ENCODE data around the gene ADAMTSL5.
A peak's percentile ranks its signal among the peaks of the same experiment; 100 is the strongest.

The ADAMTSL5 gene

DNA sequence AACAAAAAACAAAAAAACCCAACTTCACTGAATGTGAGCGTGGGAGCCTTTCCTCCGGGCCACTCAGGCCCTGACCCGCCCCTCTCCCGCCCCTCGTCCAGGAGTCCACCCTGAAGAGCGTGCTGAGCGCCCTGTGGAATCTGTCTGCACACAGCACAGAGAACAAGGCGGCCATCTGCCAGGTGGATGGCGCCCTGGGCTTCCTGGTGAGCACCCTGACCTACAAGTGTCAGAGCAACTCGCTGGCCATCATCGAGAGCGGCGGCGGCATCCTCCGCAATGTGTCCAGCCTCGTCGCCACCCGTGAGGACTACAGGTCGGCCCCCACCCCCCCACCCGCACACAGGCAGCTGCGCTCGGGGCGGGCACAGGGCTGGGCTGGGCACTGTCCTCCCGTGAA lies 51.0 kb downstream of the ADAMTSL5 start:
- H3K27ac Mint-ChIP-seq: no peak overlapping the region
- no peaks in the 10 kb centered on the region for H3K9me3 Mint-ChIP-seq
- H3K27me3 Mint-ChIP-seq: peaks cover 31% of the 10 kb centered on the region
- no peak for ATAC-seq
- H3K4me1 Mint-ChIP-seq: peaks cover 10% of the 10 kb centered on the region
- DNase-seq: no peak
- H3K4me3 Mint-ChIP-seq: no peak overlapping the region

DNA sequence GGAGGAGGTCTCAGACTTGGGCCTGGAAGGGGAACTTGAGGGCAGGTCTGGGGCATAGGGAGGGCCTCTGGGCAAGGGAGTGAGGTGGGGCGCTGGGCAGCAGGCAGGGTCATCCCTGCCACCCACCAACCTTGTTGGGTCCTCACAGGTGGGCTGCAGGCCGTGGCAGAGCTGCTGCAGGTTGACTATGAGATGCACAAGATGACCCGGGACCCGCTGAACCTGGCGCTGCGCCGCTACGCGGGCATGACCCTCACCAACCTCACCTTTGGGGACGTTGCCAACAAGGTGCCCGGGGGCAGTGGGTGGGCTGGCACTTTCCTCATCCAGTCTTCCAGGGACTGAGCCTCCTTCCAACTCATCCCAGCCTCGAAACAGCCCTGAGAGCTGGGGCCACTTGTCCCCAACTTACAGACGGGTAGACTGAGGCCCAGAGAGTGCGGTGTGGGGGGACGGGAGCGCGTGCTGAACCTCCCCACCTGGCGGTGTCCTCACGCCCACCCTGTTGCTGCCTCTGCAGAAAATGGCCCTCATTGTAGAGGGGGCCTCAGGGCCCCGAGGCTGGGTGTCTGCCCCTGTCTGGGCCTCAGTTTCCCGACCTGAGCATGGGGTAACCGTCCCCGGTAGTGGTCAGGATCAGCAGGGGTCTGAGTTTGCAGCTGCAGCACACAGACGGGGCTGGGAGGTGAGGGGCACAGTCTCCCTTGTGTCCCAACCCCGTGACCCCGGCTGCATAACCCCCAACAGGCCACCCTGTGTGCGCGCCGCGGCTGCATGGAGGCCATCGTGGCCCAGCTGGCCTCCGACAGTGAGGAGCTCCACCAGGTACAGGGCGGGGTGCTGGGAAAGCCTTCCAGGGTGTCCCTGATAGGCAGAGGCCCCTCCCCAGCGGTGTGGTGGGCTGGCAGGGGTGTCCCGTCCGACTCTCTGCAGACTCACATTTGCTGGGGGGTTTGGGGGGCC lies 52.5 kb downstream of the ADAMTSL5 start:
- no peak overlapping the region for H3K27ac Mint-ChIP-seq
- H3K9me3 Mint-ChIP-seq: no peaks in the 10 kb centered on the region
- H3K4me1 Mint-ChIP-seq: peaks cover 14% of the 10 kb centered on the region
- peaks cover 39% of the 10 kb centered on the region for H3K27me3 Mint-ChIP-seq
- no peak overlapping the region for H3K4me3 Mint-ChIP-seq
- no peak for ATAC-seq
- DNase-seq: no peak

DNA sequence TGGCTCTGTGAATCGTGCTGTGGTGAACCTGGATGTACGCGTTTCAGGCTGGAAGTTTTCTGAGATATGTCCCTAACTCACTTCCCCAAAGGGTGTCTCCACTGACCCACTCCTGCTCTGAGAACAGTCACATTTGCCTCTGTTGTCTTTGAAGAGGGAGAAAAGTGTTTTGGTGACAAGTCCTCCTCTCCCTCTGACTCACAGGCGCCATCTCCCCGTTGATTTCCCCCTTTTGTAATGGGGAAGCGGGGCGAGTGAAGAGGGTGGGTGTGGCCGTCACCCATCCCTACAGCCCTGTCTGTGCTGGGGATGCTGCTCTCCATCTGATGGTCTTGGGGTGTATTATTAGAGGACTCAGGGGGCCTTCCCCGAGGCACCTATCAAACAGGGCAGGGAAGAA lies 53.3 kb downstream of the ADAMTSL5 start:
- ATAC-seq (no peak), DNase-seq (no peak)
- no peak overlapping the region for H3K27ac Mint-ChIP-seq
- no peaks in the 10 kb centered on the region for H3K9me3 Mint-ChIP-seq
- no peak overlapping the region for H3K4me3 Mint-ChIP-seq
- H3K27me3 Mint-ChIP-seq: peaks cover 47% of the 10 kb centered on the region
- peaks cover 21% of the 10 kb centered on the region for H3K4me1 Mint-ChIP-seq

DNA sequence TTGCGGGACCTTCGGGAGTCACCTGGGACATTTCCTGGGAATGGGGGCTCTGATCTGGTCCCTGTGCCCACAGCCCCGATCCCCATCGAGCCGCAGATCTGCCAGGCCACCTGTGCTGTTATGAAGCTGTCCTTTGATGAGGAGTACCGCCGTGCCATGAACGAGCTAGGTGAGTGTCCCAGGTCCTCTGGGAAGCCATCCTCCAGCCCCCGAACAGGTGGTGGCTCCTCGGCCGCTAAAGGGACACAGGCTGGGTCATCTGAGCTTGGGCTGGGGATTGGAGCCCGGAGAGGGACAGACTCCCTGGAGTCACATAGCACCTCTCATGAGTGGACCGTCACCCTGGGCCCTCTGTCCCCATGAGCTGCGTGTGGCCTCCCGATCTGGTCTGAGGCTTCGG lies 54.9 kb downstream of the ADAMTSL5 start:
- H3K4me3 Mint-ChIP-seq: no peak overlapping the region
- H3K4me1 Mint-ChIP-seq: peaks cover 21% of the 10 kb centered on the region
- ATAC-seq: no peak
- H3K27ac Mint-ChIP-seq: no peak overlapping the region
- no peak for DNase-seq
- H3K9me3 Mint-ChIP-seq: no peaks in the 10 kb centered on the region
- H3K27me3 Mint-ChIP-seq: peaks cover 63% of the 10 kb centered on the region

DNA sequence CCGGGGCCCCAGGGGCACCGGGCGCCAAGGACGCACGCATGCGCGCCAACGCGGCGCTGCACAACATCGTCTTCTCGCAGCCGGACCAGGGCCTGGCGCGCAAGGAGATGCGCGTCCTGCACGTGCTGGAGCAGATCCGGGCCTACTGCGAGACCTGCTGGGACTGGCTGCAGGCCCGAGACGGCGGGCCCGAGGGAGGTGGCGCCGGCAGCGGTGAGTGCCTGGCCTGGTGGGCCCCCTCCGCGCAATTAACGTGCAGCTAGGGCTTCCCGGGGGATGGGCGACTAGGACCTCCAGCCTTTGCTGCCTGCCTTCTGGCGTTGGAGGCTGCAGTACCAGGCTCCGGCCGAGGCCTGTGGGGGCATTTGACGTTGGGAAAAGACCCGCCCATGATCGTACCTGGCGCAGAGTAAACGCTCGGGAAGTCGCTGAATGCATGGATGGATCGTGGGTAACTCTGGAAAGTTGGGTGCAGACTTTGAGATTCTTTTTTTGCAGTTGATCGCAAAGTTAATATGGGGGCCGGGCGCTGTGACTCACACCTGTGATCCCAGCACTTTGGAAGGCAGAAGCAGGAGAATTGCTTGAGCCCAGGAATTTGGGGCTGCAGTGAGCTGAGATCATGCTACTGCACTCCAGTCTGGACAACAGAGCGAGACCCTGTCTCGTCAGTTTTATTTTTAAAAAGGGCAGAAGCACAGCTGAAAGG lies 55.6 kb downstream of the ADAMTSL5 start:
- H3K4me3 Mint-ChIP-seq: no peak overlapping the region

DNA sequence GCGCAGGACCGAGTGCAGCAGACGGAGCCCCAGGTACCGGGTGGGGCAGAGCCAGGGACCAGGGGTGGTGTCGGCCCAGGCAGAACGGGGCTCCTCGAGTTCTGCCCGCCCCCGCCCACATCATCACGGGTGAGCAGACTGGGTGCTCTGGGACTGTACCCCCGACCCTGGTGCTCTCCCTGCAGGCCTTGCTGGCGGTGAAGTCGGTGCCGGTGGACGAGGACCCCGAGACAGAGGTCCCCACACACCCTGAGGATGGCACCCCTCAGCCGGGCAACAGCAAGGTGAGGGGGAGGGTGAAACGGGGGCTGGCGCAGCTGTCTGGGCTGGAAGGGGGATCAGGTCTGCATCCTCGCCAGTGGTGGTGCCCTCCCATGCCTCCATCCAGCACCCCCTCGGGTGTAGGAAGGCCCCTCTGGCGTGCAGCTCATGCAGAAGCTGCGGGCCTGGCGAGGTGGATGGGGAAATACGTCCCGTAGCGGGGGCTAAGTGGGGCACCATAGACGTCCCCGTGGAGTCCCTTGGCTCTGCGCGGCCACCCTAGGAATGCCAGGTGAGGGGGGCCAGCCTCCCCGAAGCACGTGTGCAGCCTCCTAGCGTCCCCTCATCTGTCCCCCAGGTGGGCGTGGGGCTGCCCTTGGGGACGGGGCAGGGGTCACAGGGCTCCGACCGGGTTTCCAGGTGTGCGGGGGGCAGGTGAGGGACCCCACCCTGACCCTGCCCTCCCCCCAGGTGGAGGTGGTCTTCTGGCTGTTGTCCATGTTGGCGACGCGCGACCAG lies 56.5 kb downstream of the ADAMTSL5 start:
- H3K27me3 Mint-ChIP-seq: peaks cover 79% of the 10 kb centered on the region
- ATAC-seq (peak; percentile 1), DNase-seq (no peak)
- no peak overlapping the region for H3K4me3 Mint-ChIP-seq
- H3K9me3 Mint-ChIP-seq: no peaks in the 10 kb centered on the region
- H3K4me1 Mint-ChIP-seq: peaks cover 21% of the 10 kb centered on the region
- H3K27ac Mint-ChIP-seq: peak overlapping the region in 1 of 2 donors; percentile 63

More for the DNA sequence above, 55.6 kb downstream of the ADAMTSL5 start:
- ATAC-seq: no peak
- Mint-ChIP-seq H3K27me3 (peaks cover 70% of the 10 kb centered on the region), H3K4me1 (peaks cover 21% of the 10 kb centered on the region), H3K27ac (no peak overlapping the region), H3K9me3 (no peaks in the 10 kb centered on the region)
- no peak for DNase-seq

DNA sequence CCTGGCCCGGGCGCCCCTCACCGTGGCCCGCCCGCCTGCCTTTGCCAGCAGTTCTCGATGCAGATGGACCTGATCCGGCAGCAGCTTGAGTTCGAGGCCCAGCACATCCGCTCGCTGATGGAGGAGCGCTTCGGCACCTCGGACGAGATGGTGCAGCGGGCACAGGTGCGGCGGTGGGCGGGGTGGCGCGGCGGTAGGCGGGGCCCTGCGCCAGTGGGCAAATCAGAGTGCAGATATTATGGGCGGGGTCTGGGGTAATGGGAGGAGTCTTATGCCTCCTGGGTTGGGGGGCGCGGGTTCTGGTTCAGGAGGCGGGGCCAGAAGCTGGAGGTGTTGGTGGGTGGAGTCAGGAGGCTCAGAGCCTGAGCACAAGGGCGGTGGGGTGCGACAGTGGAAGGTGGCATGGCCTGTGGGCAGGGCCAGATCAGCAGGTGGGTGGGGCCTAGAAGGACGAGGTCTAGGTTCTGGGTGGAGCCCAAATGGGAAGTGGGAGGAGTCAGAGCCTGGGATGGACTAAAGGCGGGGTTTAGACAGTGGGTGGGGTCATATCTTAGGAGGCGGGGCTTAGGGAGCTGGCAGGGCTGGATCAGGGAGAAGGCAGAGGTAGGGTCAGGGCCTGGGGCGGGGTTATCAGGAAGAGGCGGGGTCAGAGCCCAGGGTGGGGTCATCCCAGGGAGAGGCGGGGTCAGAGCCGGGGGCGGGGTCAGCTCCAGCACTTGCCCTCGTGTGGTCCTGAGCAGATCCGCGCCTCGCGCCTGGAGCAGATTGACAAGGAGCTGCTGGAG lies 57.3 kb downstream of the ADAMTSL5 start:
- Mint-ChIP-seq H3K9me3 (no peaks in the 10 kb centered on the region), H3K4me3 (peak overlapping the region; percentile 33 to 45), H3K27me3 (peaks cover 87% of the 10 kb centered on the region), H3K27ac (peak overlapping the region in 1 of 2 donors; percentile 63), H3K4me1 (peaks cover 26% of the 10 kb centered on the region)
- ATAC-seq: peak; percentile 69
- peak; percentile 64 to 70 for DNase-seq
